GM19467 (cell line): ENCODE measurements around the gene EZH2.

Source experiments
- ATAC-seq: cut with Tn5 transposase; IDR thresholded peaks from one replicate; pipeline ENCODE4 v1.9.1; 2021; ENCODE audit warnings: mild to moderate bottlenecking, moderate library complexity; ENCODE audit not compliant: unreplicated experiment

EZH2 gene

DNA sequence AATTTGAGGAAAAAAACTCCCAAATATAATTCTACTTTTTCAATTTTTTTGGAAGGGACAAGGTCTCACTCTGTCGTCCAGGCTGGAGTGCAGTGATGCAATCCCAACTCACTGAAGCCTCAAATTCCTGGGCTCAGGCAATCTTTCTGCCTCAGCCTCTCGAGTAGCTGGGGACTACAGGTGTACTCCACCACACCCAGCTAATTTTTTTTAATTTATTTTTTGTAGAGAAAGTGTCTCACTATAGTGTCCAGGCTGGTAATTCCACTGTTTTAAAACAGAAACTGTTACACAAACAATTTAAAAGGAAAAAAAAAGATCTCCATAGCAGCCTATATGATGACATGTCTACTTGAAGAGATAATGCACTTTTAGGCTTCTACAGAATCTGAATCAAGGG, 25.6 kb downstream of the EZH2 start:
- ATAC-seq: no peak

DNA sequence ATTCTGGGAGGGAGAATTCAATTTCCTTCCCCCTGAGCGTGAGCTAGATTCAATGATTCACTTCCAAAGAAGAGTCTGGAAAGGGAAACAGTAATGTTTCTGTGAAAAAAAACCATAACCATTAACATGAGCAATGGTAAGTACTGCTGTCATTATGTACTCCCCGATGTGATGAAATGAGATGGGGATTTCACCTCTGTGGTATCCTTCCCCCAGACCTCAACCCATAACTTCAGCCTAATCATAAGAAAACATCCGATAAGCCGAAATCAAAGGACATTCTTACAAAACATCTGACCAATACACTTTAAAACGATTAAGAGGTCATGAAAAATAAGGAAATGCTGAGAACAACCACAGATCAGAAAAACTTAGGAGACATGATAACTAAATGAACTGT, 27.2 kb downstream of the EZH2 start:
- ATAC-seq: no peak

DNA sequence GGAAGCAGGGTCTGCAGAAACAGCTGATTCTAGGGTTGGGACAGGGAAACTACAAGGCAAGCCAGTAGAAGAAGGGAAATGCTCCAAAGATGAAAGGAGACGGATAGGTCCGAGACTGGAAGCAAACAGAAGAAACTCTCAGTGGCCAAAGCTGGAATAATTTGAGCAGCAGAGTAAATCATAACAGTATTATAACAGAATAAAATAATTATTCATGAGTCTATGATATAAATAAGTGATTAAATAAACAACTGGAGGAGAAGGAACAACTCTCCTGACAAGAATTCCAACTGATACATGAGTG, 27.6 kb downstream of the EZH2 start:
- ATAC-seq: no peak

DNA sequence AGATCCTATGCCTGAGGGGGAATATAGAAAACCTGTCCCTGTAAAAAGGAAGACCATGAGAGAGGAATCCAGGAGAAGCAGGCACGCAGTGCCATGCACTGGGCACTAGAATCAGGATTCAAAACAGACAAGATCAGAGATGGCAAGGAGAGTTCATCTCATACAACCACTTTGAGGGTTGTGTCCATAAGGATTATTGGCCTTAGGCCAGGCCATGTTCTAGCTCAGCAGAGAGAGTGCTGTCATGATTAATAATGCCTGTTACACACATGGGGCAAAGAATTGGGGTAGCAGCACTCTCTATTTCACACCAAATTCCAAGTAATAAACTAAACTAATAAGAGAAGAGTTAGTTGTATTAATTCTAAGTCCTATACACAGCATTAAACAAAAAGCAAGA, 29.1 kb downstream of the EZH2 start:
- ATAC-seq: no peak

DNA sequence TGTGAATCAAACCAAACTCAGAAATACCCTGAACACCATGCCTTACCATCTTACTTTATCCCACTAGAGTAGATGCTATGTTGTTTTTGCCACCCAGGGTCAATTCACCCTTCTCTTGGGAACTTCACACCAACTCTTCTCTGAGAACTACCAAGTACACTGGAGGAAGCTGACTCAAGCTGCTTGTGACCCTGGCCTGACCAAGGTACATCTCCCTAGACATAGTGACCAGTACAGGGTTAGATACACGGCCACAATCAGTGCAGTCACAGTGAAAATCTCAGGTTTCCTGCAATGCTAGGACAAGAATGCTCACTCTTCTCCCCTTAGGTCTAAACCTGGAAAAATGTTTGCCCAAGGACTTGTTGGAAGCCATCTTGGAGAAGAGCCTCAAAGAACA, 31.8 kb downstream of the EZH2 start:
- no peak for ATAC-seq

DNA sequence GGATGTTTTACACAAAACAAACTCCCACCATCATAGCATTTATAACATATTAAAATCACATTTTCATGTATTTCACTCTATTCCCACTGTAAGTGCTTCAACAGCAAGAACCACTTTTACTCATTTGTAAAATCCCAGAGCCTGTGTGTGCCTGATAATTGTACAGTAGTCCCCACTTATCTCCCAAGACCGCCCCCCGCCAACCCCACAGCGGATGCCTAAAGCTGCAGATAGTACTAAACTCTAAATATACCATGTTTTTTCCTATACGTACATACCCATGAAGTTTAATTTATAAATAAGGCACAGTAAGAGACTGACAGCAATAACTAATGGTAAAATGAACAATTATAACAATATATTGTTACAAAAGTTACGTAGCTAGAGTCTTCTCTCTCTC, 33.5 kb downstream of the EZH2 start:
- no peak for ATAC-seq

DNA sequence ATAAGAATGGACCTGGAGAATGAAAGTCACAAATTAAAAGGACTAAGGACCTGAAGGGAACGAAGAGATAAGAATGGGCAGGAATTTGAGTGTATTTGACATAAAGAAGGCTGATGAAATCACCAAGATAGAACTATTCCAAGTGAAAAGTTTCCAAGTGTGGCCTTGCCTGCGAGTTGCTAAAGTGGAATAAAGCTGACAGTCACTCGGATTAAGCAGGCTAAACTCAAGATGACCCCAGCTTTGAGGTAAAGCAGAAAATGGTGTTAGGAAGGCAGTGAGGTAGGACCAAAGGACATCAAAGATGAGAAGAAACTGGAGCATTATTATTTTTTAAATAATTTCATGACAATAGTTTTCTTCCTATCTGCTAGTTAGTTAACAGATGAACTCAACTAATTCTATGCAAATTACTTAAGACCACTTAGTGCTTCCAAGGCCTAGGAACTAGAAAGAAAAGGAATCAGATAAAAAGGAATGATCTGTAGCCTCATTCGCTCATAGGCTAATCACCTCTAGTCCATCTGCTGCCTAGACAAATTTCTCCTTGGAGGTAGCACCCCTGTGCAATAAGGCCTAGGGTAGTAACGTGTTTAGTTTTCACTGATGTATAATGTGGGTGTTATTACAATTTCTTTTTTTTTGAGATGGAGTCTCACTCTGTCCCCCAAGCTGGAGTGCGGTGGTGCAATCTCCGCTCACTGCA, 34.5 kb downstream of the EZH2 start:
- no peak for ATAC-seq

DNA sequence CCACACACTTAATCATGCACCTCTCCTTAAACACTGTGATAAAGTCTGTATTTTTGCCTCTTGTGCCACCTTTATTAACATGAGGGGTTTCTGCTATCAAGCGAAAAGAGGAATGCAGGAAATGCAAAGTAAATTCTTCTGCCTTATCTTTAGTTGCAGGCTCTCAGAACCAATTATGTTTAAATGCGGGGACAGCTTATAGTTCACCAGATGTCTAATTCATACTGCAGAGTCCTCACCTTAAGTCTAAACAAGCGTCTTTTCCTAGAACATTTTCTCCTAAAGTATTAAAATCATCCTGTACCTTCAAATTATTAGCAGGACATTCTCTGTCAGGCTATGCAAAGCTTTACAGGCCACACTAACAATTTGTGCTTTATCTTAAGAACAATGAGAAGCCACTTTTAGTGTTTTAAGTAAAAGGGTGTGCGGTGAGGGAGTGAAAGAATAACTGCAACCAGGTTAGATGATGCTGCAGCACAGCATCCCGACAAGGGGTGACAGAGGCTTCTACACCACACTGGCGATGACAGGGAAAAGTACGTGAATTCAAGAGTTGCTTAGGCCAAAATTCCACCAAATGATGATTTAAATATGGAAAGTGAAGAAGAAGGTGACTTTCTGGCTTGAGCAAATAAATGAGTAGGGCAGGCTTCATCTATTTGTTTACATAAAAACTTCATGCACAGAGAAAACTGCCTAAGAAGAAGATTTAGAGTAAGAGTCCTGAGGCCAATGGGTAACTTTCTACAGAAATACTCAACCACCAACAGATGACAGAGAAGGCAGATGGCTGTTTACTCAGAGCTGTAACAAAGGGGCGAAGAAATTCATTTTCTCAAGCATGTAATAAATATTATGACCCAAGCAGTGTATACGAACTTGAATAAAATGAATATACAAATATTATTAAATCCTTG, 36.0 kb downstream of the EZH2 start:
- ATAC-seq: no peak

DNA sequence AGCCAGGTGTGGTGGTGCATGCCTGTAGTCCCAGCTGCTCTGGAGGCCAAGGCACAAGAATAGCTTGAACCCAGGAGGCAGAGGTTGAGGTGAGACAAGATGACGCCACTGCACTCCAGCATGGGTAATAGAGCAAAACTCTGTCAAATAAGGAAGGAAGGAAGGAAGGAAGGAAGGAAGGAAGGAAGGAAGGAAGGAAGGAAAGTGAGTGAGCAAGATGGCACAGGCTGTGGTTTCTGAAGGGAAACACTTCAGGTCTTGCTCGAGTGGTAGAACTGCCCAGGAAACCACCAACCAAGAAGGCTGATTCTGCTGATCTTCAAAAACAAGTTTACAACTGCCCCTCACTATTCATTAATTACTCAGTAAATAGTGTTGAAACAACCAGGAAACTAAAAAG, 45.2 kb downstream of the EZH2 start:
- ATAC-seq: no peak

DNA sequence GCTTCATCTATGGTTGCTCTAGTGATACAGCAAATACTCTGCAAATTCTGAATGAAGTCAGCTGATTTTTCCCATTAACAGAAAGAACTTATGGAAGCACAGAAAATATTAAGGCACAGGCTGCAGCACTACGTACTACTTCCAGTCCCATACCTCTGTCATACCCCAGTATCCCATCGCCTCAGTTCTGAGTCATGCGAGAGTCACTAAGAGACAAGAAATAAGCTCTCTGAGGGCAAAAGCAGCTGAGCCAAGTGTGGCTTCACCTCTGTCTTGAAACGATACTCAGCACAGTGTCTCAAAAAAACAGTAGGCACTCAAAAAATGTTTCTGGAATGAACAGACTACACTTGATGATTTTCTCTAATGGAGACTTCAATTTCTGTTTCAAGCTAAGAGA, 48.2 kb downstream of the EZH2 start:
- no peak for ATAC-seq

DNA sequence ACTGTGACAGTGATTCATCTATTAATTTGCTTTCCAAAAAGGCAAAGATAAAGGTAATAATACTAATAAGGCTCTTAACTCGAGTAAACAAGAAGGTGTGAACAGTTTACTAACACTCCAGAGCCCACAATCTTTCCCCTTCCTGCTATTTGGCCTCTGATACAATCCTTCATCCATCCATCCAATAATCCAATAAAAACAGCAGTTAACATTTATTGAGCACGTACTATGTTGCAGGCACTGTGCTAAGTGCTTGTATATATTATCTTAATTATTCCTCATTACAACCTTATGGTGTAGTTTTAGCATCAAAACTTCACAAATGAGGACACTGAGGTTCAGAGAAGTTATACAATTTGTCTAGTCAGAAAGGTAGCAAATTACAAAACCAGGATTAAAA, 49.5 kb downstream of the EZH2 start:
- ATAC-seq: no peak

DNA sequence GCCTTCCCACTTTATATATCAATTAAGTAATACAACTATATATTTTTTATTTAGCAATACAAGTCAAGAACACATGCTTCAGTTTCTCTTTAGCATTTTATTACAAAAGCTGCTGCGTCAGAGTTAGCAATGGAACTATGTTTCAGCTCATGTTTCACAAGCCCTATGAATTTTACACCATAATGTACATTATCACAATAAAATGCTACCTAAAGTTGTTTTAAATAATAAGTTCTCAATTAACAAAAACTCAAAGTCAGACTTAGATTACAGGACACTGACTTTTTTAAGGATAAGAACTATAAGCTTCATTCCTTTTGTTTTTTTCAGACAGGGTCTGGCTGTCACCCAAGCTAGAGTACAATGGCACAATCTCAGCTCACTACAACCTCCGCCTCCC, 52.3 kb downstream of the EZH2 start:
- ATAC-seq: no peak

DNA sequence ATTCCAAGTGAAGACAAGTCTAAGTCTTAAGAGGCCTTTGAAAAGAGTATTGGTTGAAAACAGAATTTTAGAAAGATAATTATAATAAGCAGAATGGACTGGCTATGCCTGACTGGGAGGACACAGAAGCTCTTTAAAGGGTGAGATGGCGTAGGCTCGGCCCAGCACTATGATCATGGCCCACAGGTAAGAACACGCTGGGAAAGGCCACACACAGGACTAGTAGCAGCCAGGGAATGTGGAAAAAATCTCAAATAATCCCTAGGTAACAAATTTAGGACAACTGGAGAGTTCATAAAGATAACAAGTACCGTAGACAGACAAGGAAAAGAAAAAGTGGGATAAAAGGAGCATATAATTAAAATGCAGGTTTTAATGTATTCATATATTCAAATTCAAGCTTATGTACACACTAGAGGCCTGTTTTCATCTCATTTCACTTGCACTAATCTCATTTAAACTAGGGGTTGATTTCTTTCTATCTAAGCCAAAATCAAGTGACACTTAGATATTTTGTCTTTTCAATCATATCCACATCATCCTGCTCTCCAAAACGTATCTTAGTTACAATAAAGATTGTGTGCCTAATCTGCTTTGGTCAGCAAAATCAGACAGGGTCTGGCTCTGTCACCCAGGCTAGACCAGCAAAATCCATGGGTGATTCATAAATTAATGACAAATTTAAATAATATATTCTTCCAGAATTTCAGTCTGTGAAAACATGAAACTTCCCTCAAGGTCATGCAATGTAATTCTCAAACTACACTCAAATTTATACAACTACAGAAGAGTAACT, 53.0 kb downstream of the EZH2 start:
- ATAC-seq: no peak

DNA sequence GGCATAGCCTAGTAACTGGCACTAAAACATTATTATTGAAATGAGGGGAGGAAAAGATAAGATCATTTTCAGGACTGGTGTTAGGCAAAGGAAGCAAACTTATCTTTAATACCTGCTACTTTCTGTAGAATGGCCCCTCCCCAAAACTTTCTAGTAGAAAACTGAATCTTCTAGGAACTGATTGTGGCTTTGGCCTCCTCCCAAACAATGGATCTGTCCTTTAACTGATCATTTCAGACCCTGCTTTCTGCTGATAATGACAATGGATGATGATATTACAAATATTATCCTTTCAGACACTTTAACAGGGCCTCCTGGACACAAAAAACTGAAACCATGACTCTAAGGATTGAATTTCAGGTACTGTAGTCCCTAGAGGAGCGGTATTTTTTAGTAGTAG, 55.1 kb downstream of the EZH2 start:
- ATAC-seq: no peak

DNA sequence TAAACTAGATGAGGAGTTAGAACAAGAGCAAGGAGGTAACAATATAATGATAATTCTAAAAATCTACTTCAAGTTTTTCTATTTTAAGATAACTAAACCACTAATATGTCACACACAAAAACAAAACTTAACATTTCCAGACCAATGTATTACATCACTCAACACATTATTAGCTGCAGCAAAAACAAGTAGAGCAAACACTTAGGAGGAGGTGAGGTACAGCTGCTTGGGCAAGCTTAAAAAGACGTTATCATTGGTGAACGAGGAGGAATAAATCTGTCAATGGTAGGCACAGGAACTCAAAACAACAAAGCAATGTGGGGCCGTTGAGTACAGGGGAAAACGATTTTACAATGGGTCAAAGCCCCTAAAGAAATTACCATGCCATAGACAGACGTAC, 58.8 kb downstream of the EZH2 start:
- ATAC-seq: no peak

DNA sequence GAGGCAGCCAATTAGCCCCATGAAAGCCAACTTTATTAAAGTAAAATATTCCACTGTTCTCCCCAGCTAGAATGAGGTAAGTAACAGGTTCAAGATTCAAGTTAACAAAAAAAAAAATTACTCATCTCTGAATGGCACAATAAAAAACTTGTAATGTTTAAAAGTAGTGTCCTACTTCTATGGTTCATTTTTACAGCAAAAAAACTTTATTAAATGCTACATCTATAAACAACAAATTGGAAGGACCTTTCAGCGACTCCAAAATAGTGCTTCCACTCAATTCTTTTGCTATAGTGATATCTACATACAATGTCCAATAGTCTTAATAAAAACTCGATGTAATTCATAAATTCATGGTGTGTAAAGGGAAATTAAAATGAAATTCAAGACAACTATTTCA, 59.2 kb downstream of the EZH2 start:
- ATAC-seq: no peak

DNA sequence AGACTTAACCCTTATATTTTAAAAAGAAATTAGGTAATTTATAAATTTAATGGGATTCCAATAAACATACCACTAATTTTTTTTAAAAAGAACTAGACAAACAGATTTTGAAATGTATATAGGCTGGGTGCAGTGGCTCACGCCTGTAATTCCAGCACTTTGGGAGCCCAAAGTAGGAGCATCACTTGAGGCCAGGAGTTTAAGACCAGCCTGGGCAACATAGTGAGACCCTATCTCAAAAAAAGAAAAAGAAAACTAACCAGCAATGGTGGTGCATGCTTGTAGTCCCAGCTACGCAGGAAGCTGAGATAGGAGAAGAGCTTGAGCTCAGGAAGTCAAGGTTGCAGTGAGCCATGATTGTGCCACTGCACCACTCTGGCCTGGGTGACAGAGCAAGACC, 62.7 kb downstream of the EZH2 start:
- ATAC-seq: no peak

DNA sequence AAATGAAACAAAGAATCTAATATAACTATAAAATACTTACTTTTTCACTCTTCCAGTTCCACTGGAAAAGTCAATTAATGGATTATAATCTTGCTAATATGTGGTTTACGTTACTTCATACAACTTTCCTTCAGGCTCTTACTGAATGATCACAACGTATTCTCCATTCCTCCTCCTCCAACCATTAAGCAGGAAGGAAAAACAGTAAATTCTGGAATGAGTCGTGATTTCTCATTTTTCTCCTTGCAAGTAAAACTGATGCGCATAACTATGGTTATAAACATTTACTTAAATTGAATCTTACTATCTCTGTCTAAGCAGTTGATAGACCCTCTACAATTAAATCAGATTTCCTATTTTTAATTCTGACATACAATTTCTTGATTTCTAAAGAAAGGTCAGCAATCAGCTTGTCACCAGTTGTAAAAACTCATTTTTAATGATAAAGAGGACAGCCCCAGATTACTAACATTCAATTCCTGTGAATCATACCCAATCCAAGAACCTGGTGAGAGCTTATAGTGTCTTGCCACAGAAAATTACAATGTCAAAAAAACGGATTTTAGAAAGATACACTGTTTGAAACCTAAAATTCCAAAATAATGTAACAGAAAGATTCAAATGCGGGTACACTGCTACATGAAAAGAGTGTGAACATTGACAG, 64.3 kb downstream of the EZH2 start:
- no peak for ATAC-seq

DNA sequence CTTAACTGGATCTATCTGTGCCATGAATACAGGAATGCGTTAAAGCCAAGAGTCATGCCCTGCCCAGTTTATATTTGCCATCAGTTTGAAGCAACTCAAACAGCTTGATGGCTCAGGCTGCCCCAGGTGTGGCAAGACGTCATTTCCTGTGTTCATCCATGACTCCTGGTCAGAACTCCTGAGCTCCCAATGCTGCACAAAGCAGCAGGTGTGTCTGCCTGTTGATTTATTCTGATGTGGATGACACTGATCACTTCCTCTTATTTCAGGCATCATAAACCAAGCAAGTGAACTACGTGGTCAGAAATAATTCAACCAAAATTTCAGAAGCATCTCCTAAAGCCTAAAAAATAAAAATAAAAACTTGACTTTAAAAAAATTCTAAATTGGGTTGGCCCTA, 68.5 kb downstream of the EZH2 start:
- ATAC-seq: no peak

DNA sequence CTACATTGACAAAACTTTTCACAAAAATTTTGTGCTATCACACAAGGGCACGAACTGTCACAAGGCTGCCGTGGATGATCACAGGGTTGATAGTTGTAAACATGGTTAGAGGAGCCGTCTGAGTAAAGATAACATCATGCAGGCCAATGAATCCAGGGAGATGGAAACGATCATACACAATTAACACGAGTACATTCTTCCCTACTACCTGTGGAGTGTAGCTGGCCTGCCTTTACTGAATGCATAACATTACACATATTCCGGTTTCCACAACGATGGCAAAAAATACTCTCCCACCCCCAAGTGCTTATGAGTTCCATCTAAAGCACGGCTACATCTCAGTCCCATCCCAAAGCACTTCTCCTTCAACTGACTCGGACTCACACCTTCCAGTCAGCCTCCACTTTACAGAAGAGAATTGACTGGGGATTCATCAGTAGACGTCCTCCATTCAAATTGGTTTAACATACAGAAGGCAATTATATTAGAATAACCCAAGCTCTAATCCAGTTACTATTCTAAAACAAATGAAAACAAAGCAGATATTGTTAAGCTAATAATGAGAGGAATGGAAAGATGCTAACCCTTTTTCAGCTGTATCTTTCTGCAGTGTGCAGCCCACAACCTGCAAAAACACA, 69.0 kb downstream of the EZH2 start:
- ATAC-seq: no peak

DNA sequence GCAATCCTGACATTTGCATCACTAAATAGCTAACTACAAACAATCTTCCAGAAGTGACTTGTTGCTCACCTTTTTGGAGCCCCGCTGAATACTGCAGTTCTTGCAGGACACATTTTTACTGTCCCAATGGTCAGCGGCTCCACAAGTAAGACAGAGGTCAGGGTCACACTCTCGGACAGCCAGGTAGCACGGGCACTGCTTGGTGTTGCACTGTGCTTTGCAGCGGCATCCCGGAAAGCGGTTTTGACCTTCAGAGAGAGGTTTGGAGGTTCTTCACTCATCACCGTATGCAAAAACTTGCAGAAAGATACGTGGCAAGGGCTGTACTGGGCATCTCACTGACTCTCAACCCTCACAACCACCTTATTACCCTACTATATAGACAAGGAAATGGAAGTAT, 70.2 kb downstream of the EZH2 start:
- ATAC-seq: no peak
